ENCODE results near the gene RIN1. TPM values are rescaled to one million over a fixed set of nuclear protein-coding genes. Genes with fewer than 3 reads are reported as not detected.

The RIN1 gene
- total RNA-seq, 6 experiments from 2014 or later: 0.46 to 1.8 (median 0.94) TPM

- TF ChIP-seq CTCF (IDR thresholded peaks at IDR 0.05) (no peak), POLR2A (IDR thresholded peaks at IDR 0.05) (no peak)
- H3K36me3 ChIP-seq: no peaks in the 10 kb centered on the region
- intact Hi-C loops (cut with DNase I): loop anchor here in 1 of 2 donors (10.0 kb wide), 1 partner anchor 87 kb away; no protein-coding TSS in a partner anchor
- WGBS (ENCODE audit: insufficient coverage, low coverage, low lambda C conversion rate, missing lambda C conversion rate): 41% methylated on average over 2 of the region's 8 CpGs
- no peak overlapping the region for H3K27ac ChIP-seq
- no peaks in the 10 kb centered on the region for H3K4me1 ChIP-seq
- ATAC-seq (no peak), DNase-seq (no peak)
- no peaks in the 10 kb centered on the region for H3K9me3 ChIP-seq
- no peaks in the 10 kb centered on the region for H3K27me3 ChIP-seq
- no peak overlapping the region for H3K4me3 ChIP-seq
These were observed 38.6 kb downstream of the RIN1 start for GRCh38 chr11:66297610-66298009.

- H3K36me3 ChIP-seq: no peaks in the 10 kb centered on the region
- H3K9me3 ChIP-seq: no peaks in the 10 kb centered on the region
- DNase-seq: no peak
- 80% methylated on average over 3 of the region's 123 CpGs for WGBS (ENCODE audit: insufficient coverage, low coverage, low lambda C conversion rate, missing lambda C conversion rate)
- intact Hi-C loops (cut with DNase I): loop anchor here in 1 of 2 donors (10.0 kb wide), 1 partner anchor 90 kb away; no protein-coding TSS in a partner anchor
- TF ChIP-seq CTCF (IDR thresholded peaks at IDR 0.05): no peak
- no peak for TF ChIP-seq POLR2A (IDR thresholded peaks at IDR 0.05)
- ATAC-seq: no peak
- H3K4me3 ChIP-seq: no peak overlapping the region
- H3K4me1 ChIP-seq: peaks cover 0 to 5% (median 1%) of the 10 kb centered on the region in 4 donors
- H3K27ac ChIP-seq: no peak overlapping the region
- no peaks in the 10 kb centered on the region for H3K27me3 ChIP-seq
These were observed 41.3 kb downstream of the RIN1 start for GRCh38 chr11:66294626-66295620.

GRCh38 chr11:66293777-66294625 lies 42.2 kb downstream of the RIN1 start:
- intact Hi-C loops (cut with DNase I): loop anchor here in 1 of 2 donors (10.0 kb wide), 1 partner anchor 91 kb away; no protein-coding TSS in a partner anchor
- Histone ChIP-seq H3K36me3 (no peaks in the 10 kb centered on the region), H3K27ac (no peak overlapping the region), H3K4me1 (peaks cover 0 to 8% (median 3%) of the 10 kb centered on the region in 4 donors), H3K4me3 (no peak overlapping the region), H3K9me3 (no peaks in the 10 kb centered on the region), H3K27me3 (no peaks in the 10 kb centered on the region)
- WGBS (ENCODE audit: insufficient coverage, low coverage, low lambda C conversion rate, missing lambda C conversion rate): 76% methylated on average over 3 of the region's 30 CpGs
- DNase-seq (no peak), ATAC-seq (no peak)
- TF ChIP-seq POLR2A (IDR thresholded peaks at IDR 0.05) (no peak), CTCF (IDR thresholded peaks at IDR 0.05) (no peak)

GRCh38 chr11:66293352-66293751 lies 42.9 kb downstream of the RIN1 start:
- Histone ChIP-seq H3K9me3 (no peaks in the 10 kb centered on the region), H3K4me1 (peaks cover 0 to 8% (median 3%) of the 10 kb centered on the region in 4 donors), H3K36me3 (no peaks in the 10 kb centered on the region), H3K27me3 (no peaks in the 10 kb centered on the region), H3K27ac (no peak overlapping the region), H3K4me3 (no peak overlapping the region)
- no peak for ATAC-seq
- TF ChIP-seq POLR2A (IDR thresholded peaks at IDR 0.05): no peak
- TF ChIP-seq CTCF (IDR thresholded peaks at IDR 0.05): no peak
- no CpG with 5 or more reads among the region's 4 CpGs for WGBS (ENCODE audit: insufficient coverage, low coverage, low lambda C conversion rate, missing lambda C conversion rate)
- intact Hi-C loops (cut with DNase I): loop anchor here in 1 of 2 donors (10.0 kb wide), 1 partner anchor 91 kb away; no protein-coding TSS in a partner anchor
- no peak for DNase-seq
